Suprapubic skin (tissue), 4 donors: ENCODE data around the gene CDK9. TPM values are rescaled to one million over a fixed set of nuclear protein-coding genes. Genes with fewer than 3 reads are reported as not detected.
A peak's percentile ranks its signal among the peaks of the same experiment; 100 is the strongest.

Experiments used
- DNase-seq, 2 donors: peaks; one replicate each; pipeline ENCODE4 v3.0.0-alpha.2; 2019; ENCODE audit warnings: low spot score in 2 of 2
- H3K27ac ChIP-seq: fragments of 200-600 bp; sonication (generic); one replicate; pipeline ENCODE4 v1.5.1; 2019
- H3K27me3 ChIP-seq: fragments of 200-600 bp; sonication (generic); one replicate; pipeline ENCODE4 v1.5.1; 2019
- H3K36me3 ChIP-seq: fragments of 200-600 bp; sonication (generic); one replicate; pipeline ENCODE4 v1.5.1; 2019
- H3K4me1 ChIP-seq: fragments of 200-600 bp; sonication (generic); one replicate; pipeline ENCODE4 v1.5.1; 2019
- H3K4me3 ChIP-seq: fragments of 200-600 bp; sonication (generic); one replicate; pipeline ENCODE4 v1.5.1; 2019; ENCODE audit warnings: mild to moderate bottlenecking
- H3K9me3 ChIP-seq: fragments of 200-600 bp; sonication (generic); one replicate; pipeline ENCODE4 v1.5.1; 2019
- EP300 ChIP-seq: sonication (generic); formaldehyde crosslinking; IDR thresholded peaks from one replicate; pipeline ENCODE4 v1.6.1; 2017; ENCODE audit warnings: antibody characterized with exemption
- POLR2A ChIP-seq, 2 donors: fragments of 450-650 bp; IDR thresholded peaks; one replicate each; pipeline ENCODE4 v1.6.1; 2017; ENCODE audit warnings: antibody characterized with exemption in 2 of 2, mild to moderate bottlenecking in 2 of 2, moderate library complexity in 2 of 2
- POLR2AphosphoS5 ChIP-seq, 3 donors: sonication (generic); formaldehyde crosslinking; IDR thresholded peaks; one replicate each; pipeline ENCODE4 v1.6.1; 2017; ENCODE audit warnings: antibody characterized with exemption in 3 of 3
- WGBS: methylation state at CpG from one replicate; pipeline ENCODE4 v1.1.5; 2018; 5-methylcytosine and 5-hydroxymethylcytosine counted together
- total RNA-seq, 4 donors: library from RNA; depleted of rRNA; stranded (reverse); fragments of >200 nt; gene quantifications; one replicate each; pipeline ENCODE4 v1.1.0, GENCODE V29; 2016
- TF ChIP-seq, protein P1 (sequence below), 2 donors: fragments of 200-600 bp in 1 of 2; fragments of 450-650 bp in 1 of 2; sonication (generic) in 1 of 2; IDR thresholded peaks; one replicate each; pipeline ENCODE4 v1.5.1; 2016 to 2019; ENCODE audit warnings: antibody characterized with exemption in 2 of 2, mild to moderate bottlenecking in 1 of 2, moderate library complexity in 1 of 2

Gene CDK9
- total RNA-seq, 4 donors from 2014 or later: 57.2 to 119 (median 72.7) TPM

GRCh38 chr9:127751269-127752054 is 34.4 kb upstream of the CDK9 start:
- no peak for TF ChIP-seq POLR2AphosphoS5 (IDR thresholded peaks at IDR 0.05)
- no peak for TF ChIP-seq POLR2A (IDR thresholded peaks at IDR 0.05)
- TF ChIP-seq, protein P1, sequence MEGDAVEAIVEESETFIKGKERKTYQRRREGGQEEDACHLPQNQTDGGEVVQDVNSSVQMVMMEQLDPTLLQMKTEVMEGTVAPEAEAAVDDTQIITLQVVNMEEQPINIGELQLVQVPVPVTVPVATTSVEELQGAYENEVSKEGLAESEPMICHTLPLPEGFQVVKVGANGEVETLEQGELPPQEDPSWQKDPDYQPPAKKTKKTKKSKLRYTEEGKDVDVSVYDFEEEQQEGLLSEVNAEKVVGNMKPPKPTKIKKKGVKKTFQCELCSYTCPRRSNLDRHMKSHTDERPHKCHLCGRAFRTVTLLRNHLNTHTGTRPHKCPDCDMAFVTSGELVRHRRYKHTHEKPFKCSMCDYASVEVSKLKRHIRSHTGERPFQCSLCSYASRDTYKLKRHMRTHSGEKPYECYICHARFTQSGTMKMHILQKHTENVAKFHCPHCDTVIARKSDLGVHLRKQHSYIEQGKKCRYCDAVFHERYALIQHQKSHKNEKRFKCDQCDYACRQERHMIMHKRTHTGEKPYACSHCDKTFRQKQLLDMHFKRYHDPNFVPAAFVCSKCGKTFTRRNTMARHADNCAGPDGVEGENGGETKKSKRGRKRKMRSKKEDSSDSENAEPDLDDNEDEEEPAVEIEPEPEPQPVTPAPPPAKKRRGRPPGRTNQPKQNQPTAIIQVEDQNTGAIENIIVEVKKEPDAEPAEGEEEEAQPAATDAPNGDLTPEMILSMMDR (IDR thresholded peaks at IDR 0.05): no peak
- no peak for TF ChIP-seq EP300
- Histone ChIP-seq H3K9me3 (no peaks in the 10 kb centered on the region), H3K4me3 (no peak overlapping the region), H3K36me3 (peaks cover 15% of the 10 kb centered on the region), H3K4me1 (peaks cover 17% of the 10 kb centered on the region), H3K27ac (no peak overlapping the region), H3K27me3 (peaks cover 34% of the 10 kb centered on the region)
- DNase-seq: no peak
- 49% methylated on average over 10 of the region's 10 CpGs for WGBS

GRCh38 chr9:127753148-127753547 is 32.7 kb upstream of the CDK9 start:
- Histone ChIP-seq H3K36me3 (peaks cover 15% of the 10 kb centered on the region), H3K27ac (no peak overlapping the region), H3K9me3 (no peaks in the 10 kb centered on the region), H3K4me1 (peaks cover 17% of the 10 kb centered on the region), H3K27me3 (peaks cover 34% of the 10 kb centered on the region), H3K4me3 (no peak overlapping the region)
- TF ChIP-seq POLR2AphosphoS5 (IDR thresholded peaks at IDR 0.05) (no peak), EP300 (no peak), POLR2A (IDR thresholded peaks at IDR 0.05) (no peak)
- TF ChIP-seq, protein P1 (IDR thresholded peaks at IDR 0.05): no peak
- DNase-seq: no peak
- 82% methylated on average over 8 of the region's 8 CpGs for WGBS

GRCh38 chr9:127753622-127754021 is 32.2 kb upstream of the CDK9 start:
- Histone ChIP-seq H3K27ac (no peak overlapping the region), H3K9me3 (no peaks in the 10 kb centered on the region), H3K4me3 (no peak overlapping the region), H3K36me3 (peaks cover 15% of the 10 kb centered on the region), H3K4me1 (peaks cover 17% of the 10 kb centered on the region), H3K27me3 (peaks cover 34% of the 10 kb centered on the region)
- no peak for DNase-seq
- 69% methylated on average over 7 of the region's 8 CpGs for WGBS
- TF ChIP-seq POLR2AphosphoS5 (IDR thresholded peaks at IDR 0.05): no peak
- no peak for TF ChIP-seq POLR2A (IDR thresholded peaks at IDR 0.05)
- TF ChIP-seq, protein P1 (IDR thresholded peaks at IDR 0.05): no peak
- TF ChIP-seq EP300: no peak

GRCh38 chr9:127754099-127755060 is 31.5 kb upstream of the CDK9 start:
- Histone ChIP-seq H3K27ac (no peak overlapping the region), H3K4me3 (peak overlapping the region; percentile 26), H3K36me3 (peaks cover 8% of the 10 kb centered on the region)

More at GRCh38 chr9:127754099-127755060, 31.5 kb upstream of the CDK9 start:
- Histone ChIP-seq H3K27me3 (peaks cover 34% of the 10 kb centered on the region), H3K4me1 (peaks cover 17% of the 10 kb centered on the region), H3K9me3 (no peaks in the 10 kb centered on the region)
- no peak for DNase-seq
- no peak for TF ChIP-seq EP300
- TF ChIP-seq, protein P1 (IDR thresholded peaks at IDR 0.05): no peak
- TF ChIP-seq POLR2A (IDR thresholded peaks at IDR 0.05): no peak
- TF ChIP-seq POLR2AphosphoS5 (IDR thresholded peaks at IDR 0.05): no peak
- WGBS: 40% methylated on average over 3 of the region's 86 CpGs
